Measurements from ENCODE around the gene PTPN21. TPM values are rescaled to one million over a fixed set of nuclear protein-coding genes. Genes with fewer than 3 reads are reported as not detected.

The PTPN21 gene
- polyA plus RNA-seq, 4 donors = 33.9 to 38.9 (median 36.7) TPM

GRCh38 chr14:88476825-88477224 is 78.0 kb downstream of the PTPN21 start:
- DNase-seq (ENCODE audit: low read depth in 4 of 4, low spot score in 3 of 4) = no peak

GRCh38 chr14:88476214-88476774 is 78.5 kb downstream of the PTPN21 start:
- DNase-seq (ENCODE audit: low read depth in 4 of 4, low spot score in 3 of 4) = no peak

- DNase-seq (ENCODE audit: low read depth in 4 of 4, low spot score in 3 of 4) = no peak
Measured at GRCh38 chr14:88473791-88474190, 81.0 kb downstream of the PTPN21 start.

GRCh38 chr14:88470542-88471440 is 84.0 kb downstream of the PTPN21 start:
- no peak for DNase-seq (ENCODE audit: low read depth in 4 of 4, low spot score in 3 of 4)

DNA sequence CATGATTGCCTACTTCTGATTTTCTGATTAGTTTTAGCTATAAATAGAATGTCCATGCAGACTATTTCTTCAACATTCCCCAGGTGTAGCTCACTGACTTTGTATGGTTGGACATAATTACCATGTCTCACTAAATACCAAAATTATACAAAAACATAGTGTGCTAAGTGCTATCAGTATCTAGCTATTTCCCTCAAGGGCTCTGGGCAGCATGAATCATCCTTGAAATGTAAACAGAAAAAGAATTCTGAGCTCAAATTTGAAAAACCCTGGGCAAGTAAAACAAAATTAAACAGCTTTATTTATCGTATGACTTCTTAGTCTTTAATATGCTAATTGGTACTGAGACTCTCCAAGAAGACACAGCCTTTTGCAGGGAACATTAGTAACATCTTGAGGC is 86.4 kb downstream of the PTPN21 start:
- no peak for DNase-seq (ENCODE audit: low read depth in 4 of 4, low spot score in 3 of 4)

- DNase-seq (ENCODE audit: low read depth in 4 of 4, low spot score in 3 of 4) = no peak
Measured at GRCh38 chr14:88463318-88463717, 91.5 kb downstream of the PTPN21 start.

DNA sequence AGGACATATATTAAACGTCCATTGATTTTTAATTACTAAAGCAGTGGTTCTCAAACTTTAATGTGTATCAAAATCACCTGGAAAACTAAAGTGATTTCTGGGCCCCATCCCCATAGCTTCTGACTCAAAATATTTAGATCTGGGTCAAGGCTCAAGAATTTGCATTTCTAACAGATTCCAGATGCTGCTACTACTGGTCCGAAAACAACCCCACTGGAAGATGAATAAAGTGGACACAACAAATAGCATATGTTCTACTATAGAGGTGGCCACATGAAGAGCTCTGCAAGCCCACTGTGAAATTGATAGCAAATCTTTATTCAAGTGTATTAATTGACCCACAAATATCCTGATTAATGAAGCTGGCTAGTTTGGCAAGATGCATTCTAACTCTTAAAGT is 99.9 kb downstream of the PTPN21 start:
- no peak for DNase-seq (ENCODE audit: low read depth in 4 of 4, low spot score in 3 of 4)

- no peak for DNase-seq (ENCODE audit: low read depth in 4 of 4, low spot score in 3 of 4)
Measured at GRCh38 chr14:88452231-88452630, 102.6 kb downstream of the PTPN21 start.

GRCh38 chr14:88439088-88439487 is 115.7 kb downstream of the PTPN21 start:
- DNase-seq (ENCODE audit: low read depth in 4 of 4, low spot score in 3 of 4) = no peak

DNA sequence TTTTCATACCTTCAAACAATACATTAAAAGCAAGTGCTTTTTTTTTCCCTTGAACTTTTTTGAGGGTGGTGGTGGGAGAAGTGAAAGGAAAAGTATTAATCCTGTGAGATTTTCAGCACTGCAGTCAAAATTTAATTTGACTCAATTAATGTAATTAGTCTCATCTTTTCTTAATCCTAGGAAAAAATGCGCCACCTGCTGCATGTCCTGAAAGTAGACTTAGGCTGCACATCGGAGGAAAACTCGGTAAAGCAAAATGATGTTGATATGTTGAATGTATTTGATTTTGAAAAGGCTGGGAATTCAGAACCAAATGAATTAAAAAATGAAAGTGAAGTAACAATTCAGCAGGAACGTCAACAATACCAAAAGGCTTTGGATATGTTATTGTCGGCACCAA is 117.1 kb downstream of the PTPN21 start:
- DNase-seq (ENCODE audit: low read depth in 4 of 4, low spot score in 3 of 4) = no peak

DNA sequence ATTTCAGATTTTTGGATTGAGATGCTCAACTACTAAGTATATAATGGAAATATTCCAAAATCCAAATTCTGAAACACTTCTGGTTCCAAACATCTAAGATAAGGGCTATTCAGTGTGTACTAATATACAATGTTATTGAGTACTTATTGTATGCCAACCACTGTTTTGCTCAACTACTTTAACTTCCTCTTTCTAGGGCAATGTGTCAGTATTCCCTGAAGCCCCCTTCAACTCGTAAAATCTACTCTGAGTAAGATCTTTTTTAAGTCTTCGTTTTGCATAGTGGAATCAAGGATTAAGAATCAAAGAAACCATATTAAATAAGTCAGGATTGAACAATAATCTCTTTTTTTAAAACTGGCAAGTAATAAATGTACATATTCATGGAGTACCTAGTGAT is 123.8 kb downstream of the PTPN21 start:
- DNase-seq (ENCODE audit: low read depth in 4 of 4, low spot score in 3 of 4) = no peak

GRCh38 chr14:88426271-88426670 is 128.5 kb downstream of the PTPN21 start:
- no peak for DNase-seq (ENCODE audit: low read depth in 4 of 4, low spot score in 3 of 4)

GRCh38 chr14:88424573-88424972 is 130.2 kb downstream of the PTPN21 start:
- no peak for DNase-seq (ENCODE audit: low read depth in 4 of 4, low spot score in 3 of 4)

GRCh38 chr14:88422919-88423650 is 131.7 kb downstream of the PTPN21 start:
- no peak for DNase-seq (ENCODE audit: low read depth in 4 of 4, low spot score in 3 of 4)

DNA sequence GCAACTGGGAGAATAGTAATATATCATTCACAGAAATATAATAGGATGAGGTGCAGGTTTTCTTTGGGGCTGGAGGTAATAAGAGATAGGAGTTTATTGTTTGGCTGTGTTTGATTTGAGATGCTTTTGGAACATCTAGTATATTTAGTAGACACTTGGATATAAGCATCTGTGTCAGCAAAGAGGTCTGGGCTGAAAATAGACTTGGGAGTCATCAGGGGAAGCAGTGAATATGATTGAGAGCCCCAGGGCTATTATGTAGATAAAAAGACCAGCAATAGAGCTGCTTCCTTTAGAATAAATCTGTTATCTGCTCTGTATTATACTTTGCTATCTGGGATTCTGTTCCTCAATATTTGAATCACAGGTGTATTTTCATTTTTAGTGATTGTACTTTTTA is 132.8 kb downstream of the PTPN21 start:
- DNase-seq (ENCODE audit: low read depth in 4 of 4, low spot score in 3 of 4) = no peak

- DNase-seq (ENCODE audit: low read depth in 4 of 4, low spot score in 3 of 4) = no peak
Measured at GRCh38 chr14:88421286-88421685, 133.5 kb downstream of the PTPN21 start.

DNA sequence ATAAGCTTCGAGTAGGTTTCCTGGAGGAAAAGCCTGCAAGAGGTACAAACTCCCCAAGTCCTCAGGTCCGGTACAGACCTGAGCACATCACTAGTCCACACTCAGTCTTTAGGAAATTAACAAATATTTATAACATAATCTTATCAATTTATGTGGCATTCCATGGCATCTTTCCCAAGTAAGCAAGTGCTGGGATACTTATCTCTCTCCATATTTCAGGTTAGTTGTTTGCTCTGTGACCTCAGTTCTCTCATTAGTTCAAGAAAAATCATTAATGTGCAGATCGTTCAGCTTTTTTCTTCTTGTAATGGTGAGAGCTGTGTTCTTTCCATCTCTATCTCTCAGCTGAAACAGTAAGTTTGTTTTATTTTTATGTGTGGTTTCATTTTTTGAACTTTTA is 134.6 kb downstream of the PTPN21 start:
- no peak for DNase-seq (ENCODE audit: low read depth in 4 of 4, low spot score in 3 of 4)

- DNase-seq (ENCODE audit: low read depth in 4 of 4, low spot score in 3 of 4) = no peak
Measured at GRCh38 chr14:88417594-88417993, 137.2 kb downstream of the PTPN21 start.

Measured in right renal pelvis (tissue), 4 donors.